GM20000 (cell line): ENCODE measurements around the gene RARRES2.
A peak's percentile ranks its signal among the peaks of the same experiment; 100 is the strongest.

Source experiments
- DNase-seq: peaks from one replicate; pipeline ENCODE4 v3.0.0; 2012; ENCODE audit warnings: low spot score
- CTCF ChIP-seq: IDR thresholded peaks from 2 replicates; pipeline ENCODE4 v1.5.1; 2012; ENCODE audit warnings: mild to moderate bottlenecking, control low read depth; ENCODE audit errors: extremely low read depth, missing control alignments

Gene RARRES2

GRCh38 chr7:150379441-150380379 is 38.3 kb upstream of the RARRES2 start:
- no peak for DNase-seq
- TF ChIP-seq CTCF, result no peak

- no peak for TF ChIP-seq CTCF
- peak; percentile 100 for DNase-seq
Measured at GRCh38 chr7:150378853-150379440, 37.5 kb upstream of the RARRES2 start, which contains the start of gene ZNF775. TSS of gene ZNF775 (plus strand) at chr7:150379330. CDS start at chr7:150388471, 9,141 bp downstream.

DNA sequence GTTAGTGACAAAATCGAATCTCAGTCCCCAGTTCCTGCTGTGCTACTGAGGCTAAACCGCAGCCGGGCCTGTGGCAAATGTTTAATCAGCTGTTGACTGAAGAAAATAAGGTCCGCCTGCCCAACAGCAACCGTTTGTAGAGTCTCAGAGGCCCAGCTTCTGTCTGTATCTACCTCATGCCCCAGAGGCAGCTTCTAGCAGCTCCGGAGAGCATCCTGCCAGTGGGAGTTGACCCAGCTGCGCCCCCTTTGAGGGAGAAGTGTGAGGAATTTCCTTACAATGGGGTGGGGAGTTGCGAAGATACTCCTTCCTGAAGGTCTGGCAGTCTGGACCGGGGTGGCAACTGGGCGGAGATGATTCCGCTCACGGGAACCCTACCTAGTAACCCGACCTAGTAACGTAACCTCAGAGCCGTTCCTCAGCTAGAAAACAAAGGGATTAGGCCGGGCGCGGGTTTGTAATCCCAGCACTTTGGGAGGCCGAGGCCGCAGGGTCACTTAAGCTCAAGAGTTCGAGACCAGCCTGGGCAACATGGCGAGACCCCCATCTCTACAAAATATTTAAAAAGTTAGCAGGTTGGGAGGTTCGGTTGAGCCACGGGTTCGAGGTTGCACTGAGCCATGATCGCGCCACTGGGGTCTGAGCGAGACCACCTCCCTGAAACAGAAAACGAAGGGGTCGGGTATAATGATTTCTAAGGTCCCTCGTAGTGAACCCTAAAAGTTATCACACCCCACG is 36.9 kb upstream of the RARRES2 start:
- TF ChIP-seq CTCF, result no peak
- peak; percentile 67 for DNase-seq

- no peak for TF ChIP-seq CTCF
- no peak for DNase-seq
Measured at GRCh38 chr7:150377635-150378034, 36.2 kb upstream of the RARRES2 start.

- DNase-seq, result no peak
- TF ChIP-seq CTCF, result no peak
Measured at GRCh38 chr7:150377196-150377595, 35.8 kb upstream of the RARRES2 start.

DNA sequence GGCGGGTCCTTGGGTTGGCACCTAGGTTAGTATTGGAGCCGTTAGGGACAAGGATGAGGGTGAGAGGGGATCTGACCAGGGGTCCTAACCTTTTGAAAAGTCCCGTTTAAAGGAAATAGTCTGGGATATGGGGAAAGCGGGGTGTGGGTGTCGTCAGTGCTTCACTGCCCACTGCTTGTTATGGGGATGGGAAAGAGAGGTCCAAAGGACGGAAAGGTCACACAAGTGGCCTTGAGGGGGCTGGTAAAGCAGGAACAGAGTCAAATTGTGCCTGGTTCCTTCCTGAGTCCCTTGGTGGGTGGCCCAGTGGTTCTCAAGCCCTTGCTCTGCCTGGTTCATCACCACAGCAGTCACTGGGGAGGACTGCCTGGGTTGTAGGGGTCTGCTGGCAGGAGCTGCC is 35.1 kb upstream of the RARRES2 start:
- no peak for DNase-seq
- TF ChIP-seq CTCF, result no peak
